Measurements from ENCODE around the gene ZNF629.
A peak's percentile ranks its signal among the peaks of the same experiment; 100 is the strongest.

ZNF629 gene

GRCh38 chr16:30767767-30768465 is 19.1 kb downstream of the ZNF629 start:
- DNase-seq = no peak

DNA sequence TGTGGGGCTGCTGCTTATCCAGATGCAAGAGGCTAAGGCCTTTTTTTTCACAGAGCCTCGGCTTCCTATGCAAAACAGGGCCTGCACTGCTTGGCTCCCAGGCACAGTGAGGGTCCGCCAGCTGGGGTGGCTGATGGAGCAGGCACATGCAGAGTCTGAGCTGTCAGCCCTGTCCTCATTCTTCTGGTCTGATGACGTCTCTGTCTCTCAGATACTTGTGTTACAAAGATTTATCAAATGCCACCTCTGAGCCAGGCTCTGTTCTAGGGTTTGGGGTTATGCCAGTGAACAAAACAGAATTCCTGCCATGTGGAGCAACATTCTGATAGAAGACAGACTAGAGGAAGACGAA is 20.1 kb downstream of the ZNF629 start:
- DNase-seq = no peak

DNA sequence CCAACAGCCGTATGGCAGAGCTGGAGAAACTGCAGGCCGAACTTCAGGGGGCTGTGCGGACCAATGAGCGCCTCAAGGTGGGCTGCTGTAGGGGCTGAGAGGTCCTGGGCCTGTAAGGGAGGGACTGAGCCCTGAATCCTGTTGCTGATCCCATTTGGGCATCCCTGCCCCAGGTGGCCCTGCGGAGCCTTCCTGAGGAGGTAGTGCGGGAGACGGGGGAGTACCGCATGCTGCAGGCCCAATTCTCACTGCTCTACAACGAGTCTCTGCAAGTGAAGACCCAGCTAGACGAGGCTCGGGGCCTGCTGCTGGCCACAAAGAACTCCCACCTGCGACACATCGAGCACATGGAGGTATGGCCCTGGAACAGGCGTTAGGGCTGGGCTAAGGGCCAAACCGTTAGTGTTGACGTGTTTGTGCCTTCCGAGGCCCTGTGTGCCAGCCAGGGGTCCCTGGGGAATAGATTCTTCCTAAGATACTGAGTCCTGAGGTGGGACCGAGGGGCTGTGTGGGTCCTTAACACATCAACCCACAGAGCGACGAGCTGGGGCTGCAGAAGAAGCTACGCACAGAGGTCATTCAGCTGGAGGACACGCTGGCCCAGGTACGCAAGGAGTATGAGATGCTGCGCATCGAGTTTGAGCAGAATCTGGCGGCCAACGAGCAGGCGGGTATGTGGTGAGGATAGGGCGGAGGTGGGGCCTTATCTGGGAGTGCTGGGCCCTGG is 20.6 kb downstream of the ZNF629 start:
- DNase-seq = no peak

- no peak for DNase-seq
Observed at GRCh38 chr16:30764816-30765465, 22.1 kb downstream of the ZNF629 start.

DNA sequence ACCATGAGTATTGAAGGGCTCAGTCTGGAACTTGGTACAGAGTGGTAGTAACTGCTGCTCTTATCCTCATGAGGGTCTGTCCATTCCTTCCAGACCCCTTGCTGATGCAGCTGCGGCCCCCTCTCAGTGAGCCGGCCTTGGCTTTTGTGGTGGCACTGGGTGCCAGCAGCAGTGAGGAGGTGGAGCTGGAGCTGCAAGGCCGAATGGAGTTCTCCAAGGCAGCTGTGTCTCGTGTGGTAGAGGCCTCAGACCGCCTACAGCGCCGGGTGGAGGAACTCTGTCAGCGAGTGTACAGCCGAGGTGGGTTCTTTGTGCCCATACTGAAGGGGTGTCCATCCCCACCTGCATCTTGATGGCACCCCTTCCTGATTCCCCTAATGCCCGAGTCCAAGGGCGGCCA is 22.9 kb downstream of the ZNF629 start:
- no peak for DNase-seq

DNA sequence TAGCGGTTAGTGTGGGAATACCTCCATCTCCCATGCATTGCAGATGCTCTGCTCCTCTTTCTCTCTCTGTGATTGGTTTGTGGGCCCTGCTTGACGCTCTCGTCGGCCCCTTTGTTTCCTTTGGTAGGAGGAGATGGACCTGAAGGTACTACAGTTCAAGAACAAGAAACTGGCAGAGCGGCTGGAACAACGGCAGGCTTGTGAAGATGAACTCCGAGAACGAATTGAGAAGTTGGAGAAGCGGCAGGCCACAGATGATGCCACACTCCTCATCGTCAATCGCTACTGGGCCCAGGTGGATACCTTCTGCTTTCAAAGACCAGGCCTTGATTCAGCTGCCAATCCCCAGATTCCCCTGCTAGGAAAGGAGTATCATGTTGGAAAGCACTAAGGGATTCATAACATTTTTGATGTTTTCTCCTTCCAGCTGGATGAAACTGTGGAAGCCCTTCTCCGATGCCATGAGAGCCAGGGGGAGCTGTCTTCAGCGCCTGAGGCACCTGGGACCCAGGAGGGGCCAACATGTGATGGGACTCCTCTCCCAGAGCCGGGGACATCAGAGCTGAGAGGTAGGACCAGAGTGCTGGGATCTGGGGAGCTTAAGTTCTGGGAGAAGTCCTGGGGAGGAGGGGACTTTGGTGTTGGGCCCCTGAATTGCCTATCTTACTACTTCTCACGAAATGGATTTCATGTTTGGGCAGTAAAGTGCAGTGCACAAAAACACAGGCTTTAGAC is 23.8 kb downstream of the ZNF629 start:
- no peak for DNase-seq

DNA sequence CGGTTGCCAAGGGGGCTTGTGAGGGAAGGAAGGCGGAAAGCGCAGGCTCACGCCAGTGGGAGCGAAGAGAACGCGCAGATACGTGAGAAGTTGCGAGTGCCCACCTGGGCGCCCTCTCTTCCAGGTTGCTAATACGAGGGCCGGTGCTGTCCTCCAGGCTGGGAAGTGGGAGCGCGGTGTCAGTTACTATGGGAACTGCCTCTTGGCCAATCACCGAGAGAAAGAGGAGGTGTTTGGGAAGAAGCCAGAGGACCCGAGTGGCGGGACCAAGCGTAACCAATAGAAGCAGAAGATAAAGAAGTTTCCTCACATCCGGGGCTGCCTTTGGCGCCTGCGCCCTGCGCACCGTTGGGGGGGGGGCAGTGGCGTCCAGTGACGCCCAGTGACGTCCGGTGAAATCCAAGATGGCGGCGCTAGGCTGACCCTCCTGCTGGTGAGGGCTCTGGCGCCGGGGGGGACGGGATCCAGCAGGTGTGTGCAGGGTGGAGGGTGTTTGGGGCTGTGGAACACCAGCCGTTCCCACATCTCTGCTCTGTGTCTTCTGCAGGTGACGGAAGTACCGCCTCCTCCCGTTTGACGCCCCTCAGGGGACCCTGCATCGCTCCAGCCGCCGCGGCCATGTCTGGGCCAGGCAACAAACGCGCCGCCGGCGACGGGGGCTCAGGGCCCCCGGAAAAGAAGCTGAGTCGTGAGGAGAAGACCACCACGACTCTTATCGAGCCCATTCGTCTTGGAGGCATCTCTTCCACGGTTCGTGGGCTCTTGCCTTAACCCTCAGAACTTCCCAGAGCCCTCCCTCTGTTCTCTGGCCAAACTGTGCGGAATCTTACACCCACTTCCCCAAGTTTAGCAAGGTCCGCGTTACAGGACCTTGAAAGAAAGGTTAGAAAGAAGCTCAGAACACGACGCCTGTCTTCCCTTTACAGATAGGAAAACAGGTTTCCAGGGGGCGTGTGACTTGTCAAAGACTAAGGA is 24.8 kb downstream of the ZNF629 start, which contains the start of the genes CFAP119 and RNF40:
Gene CFAP119 (minus strand): TSS at position 135 of the 975 bp plus-strand sequence. CDS start 314 bp downstream, outside the sequence.
Gene RNF40 (plus strand): TSS at position 395 of the 975 bp plus-strand sequence. CDS start 224 bp downstream, at position 619.
- peak; percentile 62 to 99 (median 95) for DNase-seq

DNA sequence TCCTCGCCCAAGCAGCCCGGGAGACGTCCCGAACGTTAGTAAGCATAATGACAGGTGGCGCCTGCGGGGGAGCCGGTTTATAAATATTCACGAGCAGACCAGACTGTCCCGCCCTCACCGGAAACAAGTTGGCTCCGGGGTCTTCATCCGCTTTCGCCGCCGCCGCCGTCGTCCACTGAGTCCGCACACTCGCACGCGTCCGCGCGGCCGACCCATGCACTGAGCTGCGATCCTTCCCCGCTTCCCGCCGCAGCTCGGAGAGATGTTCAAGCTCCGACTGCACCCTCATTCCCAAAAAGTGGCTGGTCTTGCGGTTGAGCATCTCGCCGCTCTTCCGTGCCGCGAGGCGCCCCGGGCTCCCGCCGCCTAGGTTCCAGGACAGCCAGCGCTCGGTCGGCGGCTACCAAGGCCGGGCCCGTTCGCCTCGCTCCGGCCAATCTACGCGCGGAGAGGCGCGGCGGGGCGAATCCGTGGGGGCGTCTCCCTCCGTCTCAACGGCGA is 25.5 kb downstream of the ZNF629 start:
- peak in 5 of 56 donors; percentile 13 to 42 (median 16) for DNase-seq

- no peak for DNase-seq
Observed at GRCh38 chr16:30760577-30761426, 26.2 kb downstream of the ZNF629 start.

DNA sequence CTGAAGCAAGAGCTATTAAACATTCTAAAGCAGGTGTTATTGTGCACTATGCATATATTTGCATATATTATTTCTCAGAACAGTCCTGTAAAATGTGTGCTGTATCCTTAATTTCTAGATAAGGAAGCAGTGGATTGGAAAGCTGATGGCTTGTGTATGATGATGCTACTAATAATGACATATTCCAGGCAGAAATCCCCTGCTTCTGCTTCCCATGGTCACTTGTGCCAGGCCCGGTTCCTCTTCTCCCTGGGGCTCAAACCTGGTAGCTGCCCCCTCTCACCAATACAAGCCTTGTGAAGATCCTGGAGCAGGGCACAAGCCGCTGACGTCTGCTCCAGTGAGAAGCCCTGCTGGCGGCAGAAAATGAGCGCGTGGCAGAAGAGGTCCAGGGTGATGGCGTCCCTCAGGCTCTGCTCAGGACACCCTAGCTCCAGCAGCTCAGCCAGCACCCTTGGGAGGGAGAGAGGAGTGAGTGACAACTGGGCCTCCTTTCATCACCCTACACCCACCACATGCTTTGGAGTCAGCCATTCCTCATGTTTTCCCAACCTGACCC is 26.9 kb downstream of the ZNF629 start:
- no peak for DNase-seq

DNA sequence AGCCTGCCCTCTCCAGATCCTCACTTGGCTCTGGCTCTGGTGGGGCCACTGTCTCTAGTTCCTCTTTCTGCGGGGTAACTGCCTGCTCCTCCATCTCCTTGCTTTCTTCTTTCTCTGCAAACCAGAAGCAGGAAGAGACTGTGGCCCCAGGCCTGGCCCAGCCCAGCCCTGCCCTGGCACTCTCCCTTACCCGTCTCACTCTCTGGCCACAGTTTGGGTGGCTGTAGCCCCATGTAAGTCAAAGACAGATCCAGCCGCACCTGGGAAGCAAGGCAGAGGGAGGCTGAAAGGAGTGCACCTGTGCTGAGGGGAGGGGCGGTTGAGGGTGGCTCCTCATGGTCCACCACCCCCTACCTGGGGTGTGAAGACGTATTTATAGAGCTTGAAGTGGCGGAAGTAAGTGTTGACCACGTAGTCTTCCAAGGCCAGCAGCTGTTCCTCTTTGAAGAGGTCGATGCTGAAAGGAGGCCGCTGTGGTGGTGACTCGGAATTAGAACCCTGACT is 28.0 kb downstream of the ZNF629 start:
- peak in 2 of 56 donors; percentile 6 to 48 for DNase-seq

DNA sequence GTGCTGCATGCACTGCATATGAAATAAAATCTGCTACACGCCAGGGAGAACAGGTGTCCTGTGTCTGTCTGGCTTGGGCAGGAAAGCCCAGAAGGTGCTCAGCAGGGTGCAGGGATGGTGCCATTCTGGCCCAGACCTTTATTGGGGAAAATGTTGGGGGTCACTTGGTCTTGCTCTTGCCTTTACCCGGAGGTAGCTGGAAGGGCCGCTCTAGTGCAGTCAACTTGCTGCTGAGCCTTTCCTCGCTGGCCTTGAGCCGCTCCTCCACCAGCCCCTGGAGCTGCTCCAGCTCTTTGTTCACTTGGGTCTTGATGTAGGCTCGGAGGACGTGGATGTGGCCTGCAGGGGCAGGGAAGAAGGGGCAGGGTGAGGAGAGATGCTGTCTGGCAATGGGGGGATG is 29.7 kb downstream of the ZNF629 start:
- no peak for DNase-seq

- DNase-seq = no peak
Observed at GRCh38 chr16:30756781-30757100, 30.3 kb downstream of the ZNF629 start.

DNA sequence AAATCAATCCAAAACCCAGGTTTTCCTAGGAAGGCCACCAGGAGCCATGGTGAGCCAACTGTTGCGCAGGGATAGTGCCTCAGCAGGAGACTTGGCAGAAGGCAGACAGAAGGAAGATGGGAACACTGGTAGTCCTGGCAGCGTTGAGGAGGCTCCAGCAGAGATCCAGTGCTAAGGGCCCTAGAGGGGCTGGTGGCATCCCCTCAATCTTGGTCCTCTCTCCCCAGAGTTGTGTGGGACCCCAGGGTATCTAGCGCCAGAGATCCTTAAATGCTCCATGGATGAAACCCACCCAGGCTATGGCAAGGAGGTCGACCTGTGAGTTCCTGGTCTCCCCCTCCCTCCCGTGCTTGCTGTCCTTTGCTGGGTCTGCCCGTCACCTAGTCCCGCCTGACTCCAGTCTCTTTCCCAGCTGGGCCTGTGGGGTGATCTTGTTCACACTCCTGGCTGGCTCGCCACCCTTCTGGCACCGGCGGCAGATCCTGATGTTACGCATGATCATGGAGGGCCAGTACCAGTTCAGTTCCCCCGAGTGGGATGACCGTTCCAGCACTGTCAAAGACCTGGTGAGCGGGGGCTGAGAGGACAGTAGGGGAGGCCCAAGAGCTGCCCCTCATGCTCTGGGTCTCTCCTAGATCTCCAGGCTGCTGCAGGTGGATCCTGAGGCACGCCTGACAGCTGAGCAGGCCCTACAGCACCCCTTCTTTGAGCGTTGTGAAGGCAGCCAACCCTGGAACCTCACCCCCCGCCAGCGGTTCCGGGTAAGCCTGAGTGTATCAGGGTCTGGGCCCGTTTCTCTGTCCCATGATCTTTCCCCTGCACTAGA is 30.8 kb downstream of the ZNF629 start:
- DNase-seq = no peak

DNA sequence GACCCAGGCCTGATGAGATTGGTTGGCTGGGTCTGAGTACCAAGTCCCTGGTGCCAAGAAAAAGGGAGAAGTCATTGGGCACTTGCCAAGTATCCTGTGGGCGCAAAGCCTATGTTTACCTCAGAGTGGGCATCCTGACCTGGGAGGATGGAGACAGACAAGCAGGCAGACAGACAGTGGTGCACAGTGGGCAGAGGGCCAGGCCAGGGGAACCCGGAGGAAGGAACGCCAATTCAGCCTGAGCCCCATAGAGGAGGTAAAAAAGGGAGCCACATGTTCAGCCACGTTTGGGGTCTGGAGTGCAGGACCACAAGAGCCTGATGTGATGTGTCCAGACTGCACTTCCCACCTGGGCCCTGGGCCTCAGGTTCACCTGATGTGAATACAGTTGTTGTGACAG is 33.4 kb downstream of the ZNF629 start:
- DNase-seq = no peak

DNA sequence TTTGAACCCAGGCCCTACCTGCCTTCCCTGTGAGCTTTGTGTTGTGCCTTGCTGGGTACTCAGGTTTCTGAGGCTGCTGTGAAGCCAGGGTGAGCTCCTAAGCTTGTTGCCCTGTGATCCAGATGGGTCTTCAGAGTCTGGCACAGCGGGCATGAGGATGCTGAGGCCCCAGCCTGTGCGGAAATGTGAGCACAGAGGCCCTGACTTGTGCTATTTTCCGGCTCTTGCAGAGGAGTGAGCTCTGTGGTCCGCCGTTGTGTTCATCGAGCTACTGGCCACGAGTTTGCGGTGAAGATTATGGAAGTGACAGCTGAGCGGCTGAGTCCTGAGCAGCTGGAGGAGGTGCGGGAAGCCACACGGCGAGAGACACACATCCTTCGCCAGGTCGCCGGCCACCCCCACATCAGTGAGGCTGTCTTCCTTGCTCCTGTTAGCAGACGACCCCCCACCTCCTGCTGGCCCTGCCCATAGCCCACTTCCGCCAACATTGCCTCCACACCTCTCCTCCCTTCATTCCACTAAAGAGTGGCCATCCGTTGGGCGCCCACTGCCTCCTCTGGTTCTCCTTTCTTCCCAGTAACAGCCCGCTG is 36.0 kb downstream of the ZNF629 start:
- no peak for DNase-seq

GRCh38 chr16:30750201-30750600 is 36.8 kb downstream of the ZNF629 start:
- DNase-seq = no peak
